GM18508 (cell line): ENCODE results near the gene SPN.
"Not testable (repeated sequence)": the region's sequence is repeated elsewhere in the genome, so short reads cannot be mapped to it uniquely, and the experiment has no call there.

Source experiments
- ATAC-seq: cut with Tn5 transposase; IDR thresholded peaks from one replicate; pipeline ENCODE4 v1.9.1; 2021; ENCODE audit warnings: moderate number of reproducible peaks; ENCODE audit not compliant: insufficient read depth, unreplicated experiment

Gene SPN

GRCh38 chr16:29698484-29699323 lies 35.7 kb downstream of the SPN start:
- no peak for ATAC-seq

- ATAC-seq = no peak
Observed at GRCh38 chr16:29699324-29700219, 36.5 kb downstream of the SPN start.

DNA sequence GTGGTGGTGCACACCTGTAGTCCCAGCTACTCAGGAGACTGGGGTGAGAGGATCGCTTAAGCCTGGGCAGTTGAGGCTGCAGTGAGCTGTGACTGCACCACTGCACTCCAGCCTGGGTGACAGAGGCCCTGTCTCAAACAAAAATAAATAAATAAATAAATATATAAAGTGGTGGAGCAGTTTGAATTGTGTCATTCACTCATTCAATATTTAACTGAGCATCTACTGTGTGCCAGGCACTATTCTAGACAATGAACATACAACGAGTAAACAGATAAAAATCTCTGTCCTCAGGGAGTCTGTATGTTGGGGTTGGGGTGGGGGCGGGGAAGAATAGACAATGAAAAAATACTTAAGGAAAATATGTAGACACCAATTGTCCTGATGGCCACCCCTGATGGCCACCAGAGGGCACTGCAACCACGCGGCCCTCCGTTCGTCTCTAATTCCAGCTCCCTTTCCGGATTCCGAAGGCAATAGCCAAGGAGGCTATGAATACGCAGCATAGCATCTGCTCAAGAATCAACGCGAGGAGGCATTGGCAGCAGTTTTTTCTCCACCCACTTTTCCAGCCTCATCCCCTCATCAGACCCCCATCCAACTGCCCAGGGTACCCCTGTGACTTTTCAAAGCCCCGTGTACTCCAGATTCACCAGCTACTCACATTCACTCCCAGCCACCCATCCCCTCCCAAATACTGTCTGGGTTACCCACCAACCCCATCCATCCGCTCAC lies 37.4 kb downstream of the SPN start:
- no peak for ATAC-seq

- no peak for ATAC-seq
Observed at GRCh38 chr16:29701214-29701555, 38.1 kb downstream of the SPN start.

- no peak for ATAC-seq
Observed at GRCh38 chr16:29702269-29702668, 39.2 kb downstream of the SPN start.

DNA sequence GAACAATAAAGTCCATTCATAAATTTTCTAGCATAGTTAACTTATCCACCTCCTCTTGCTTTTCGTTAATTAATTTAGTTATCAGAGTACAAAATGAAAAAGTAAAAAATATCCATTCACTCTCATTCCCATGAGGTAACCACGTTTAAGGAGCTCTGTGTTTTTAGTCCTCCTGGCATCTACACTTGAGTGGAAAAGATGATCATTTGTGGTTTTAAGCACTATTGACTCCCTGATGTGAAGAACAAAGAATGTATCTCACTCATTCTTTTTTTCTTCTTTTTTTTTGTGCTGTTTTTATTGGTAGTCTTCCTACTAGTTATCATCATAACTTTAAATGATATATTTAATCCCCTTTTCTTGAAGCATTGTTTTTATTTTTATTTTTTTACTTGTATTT lies 42.0 kb downstream of the SPN start:
- no peak for ATAC-seq

GRCh38 chr16:29707160-29707559 lies 44.1 kb downstream of the SPN start:
- not testable (repeated sequence) for ATAC-seq

DNA sequence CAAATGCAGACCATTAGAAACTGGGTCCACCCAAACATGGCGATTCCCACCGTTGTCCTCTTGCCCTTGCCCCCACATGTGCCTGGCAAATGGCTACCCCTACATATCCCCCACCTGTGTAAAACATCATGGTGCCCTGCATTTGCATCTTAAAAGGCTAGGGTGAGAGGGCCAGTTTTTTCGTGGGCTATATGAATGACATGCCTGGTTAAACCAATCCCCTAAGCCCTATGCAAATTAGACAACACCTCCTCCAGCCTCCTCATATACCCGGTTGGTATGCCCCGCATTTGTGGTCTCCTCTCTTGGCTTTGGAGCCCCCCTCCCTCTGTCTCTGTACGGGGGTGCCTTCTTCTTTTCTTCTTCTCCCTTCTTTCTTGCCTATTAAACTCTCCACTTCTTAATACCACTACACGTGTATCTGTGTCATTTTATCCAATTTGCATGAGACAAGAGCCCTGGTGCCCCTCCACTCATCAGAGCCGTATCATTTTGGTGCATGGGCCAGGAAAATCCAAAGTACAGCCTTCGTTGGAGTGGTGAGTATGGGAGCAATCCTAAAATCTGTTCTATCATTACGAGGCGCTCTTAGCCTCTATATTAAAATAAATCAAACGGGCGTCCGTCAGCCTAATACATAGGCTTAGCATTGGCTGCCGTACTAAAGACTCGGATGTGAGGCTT lies 46.0 kb downstream of the SPN start:
- no peak for ATAC-seq

DNA sequence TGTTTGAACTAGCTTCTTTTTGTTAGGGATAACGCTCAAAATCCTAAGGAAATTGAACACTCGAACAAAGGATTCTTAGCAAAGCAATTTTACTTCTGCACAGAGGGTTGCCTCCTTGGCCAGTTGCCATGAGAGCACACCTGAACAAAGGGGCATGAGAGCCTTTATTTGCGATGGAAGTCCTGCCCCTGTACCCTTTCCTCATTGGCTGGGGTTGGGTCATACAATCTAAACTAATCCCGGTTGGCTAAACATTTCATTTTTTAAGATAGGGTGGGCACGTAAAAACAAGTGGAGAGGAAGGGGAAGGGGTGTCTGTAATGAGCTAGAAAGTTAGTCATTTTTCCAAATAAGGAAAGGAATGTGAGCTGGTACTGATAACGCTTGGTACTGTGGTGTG lies 46.6 kb downstream of the SPN start:
- ATAC-seq = not testable (repeated sequence)

- no peak for ATAC-seq
Observed at GRCh38 chr16:29710227-29711219, 47.5 kb downstream of the SPN start.

- no peak for ATAC-seq
Observed at GRCh38 chr16:29712809-29713208, 49.8 kb downstream of the SPN start.

GRCh38 chr16:29714396-29714795 lies 51.3 kb downstream of the SPN start:
- no peak for ATAC-seq

DNA sequence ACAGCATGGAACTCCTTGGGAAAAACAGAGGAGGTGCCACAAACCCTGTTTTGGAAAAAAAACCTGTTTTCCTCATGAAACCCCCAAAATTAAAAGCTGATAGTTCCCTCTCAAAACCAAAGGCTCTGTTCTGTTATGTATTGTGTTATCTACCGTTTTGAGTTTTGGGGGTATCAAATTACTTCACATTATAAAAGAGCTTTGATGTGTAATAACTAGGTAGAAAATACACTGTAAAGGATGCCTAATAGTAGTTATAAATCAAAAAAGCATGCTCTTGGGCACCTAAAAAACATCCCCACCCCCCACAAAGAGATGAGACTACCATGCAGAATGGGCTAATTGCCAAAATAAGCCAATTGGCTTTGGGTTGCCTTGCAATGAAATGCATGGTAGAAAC lies 51.9 kb downstream of the SPN start:
- ATAC-seq = no peak

DNA sequence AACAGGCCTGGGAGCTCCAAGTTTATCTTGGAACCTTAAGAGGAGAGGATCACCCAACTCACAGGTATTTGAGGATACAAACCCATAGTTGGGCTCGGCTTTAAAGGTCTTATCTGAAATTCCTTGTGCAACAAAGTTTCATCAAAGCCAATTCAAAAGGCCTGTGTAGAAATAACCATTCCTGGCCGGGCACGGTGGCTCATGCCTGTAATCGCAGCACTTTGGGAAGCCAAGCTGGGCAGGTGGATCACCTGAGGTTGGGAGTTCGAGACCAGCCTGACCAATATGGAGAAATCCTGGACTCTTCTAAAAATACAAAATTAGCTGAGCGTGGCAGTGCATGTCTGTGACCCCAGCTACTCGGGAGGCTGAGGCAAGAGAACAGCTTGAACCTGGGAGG lies 54.1 kb downstream of the SPN start:
- ATAC-seq = no peak

GRCh38 chr16:29719063-29719462 lies 56.0 kb downstream of the SPN start:
- ATAC-seq = no peak
